GM10847 (cell line): Measurements from ENCODE around the gene BBS4.

Experiments
- POLR2A ChIP-seq: IDR thresholded peaks from 2 replicates; pipeline ENCODE4 v1.6.1; 2011; ENCODE audit not compliant: insufficient read length; ENCODE audit errors: extremely low read depth

The BBS4 gene

DNA sequence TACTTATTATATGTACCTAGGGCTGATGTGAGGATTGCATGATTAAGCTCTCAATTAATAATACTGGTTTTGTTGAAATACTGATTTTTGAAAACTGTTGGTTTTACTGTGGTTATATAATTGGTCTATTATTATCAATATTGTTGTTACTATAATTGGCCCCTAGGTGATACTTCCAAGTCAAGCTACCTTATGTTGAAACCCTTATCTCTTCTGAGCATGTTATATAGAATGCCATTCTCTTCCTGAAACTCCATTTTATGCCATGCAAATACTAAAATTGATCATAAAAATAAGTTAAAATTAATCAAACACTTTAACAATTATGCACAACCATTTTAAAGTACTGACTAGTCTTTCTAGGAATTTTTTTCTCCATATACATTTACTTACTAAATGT, 46.1 kb downstream of the BBS4 start:
- TF ChIP-seq POLR2A, result no peak

DNA sequence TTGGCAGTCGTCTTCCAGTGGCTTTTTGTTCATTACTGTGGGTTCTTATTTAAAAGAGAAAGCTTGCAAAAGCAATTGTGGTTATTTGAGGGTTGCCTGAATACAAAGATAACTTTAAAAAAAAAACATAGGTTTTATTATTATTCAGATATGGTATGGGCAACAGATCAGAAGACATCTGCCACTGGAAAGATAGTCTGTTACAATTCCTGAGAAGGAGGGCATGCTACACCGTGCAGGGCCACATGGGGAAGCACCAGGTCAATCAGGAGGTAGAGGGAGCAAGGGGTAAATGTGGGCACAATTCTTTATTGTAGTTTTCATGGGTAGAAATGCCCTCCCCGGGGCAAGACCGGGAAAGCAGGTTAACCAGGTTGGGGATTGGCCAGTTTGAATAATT, 46.5 kb downstream of the BBS4 start:
- TF ChIP-seq POLR2A, result no peak

DNA sequence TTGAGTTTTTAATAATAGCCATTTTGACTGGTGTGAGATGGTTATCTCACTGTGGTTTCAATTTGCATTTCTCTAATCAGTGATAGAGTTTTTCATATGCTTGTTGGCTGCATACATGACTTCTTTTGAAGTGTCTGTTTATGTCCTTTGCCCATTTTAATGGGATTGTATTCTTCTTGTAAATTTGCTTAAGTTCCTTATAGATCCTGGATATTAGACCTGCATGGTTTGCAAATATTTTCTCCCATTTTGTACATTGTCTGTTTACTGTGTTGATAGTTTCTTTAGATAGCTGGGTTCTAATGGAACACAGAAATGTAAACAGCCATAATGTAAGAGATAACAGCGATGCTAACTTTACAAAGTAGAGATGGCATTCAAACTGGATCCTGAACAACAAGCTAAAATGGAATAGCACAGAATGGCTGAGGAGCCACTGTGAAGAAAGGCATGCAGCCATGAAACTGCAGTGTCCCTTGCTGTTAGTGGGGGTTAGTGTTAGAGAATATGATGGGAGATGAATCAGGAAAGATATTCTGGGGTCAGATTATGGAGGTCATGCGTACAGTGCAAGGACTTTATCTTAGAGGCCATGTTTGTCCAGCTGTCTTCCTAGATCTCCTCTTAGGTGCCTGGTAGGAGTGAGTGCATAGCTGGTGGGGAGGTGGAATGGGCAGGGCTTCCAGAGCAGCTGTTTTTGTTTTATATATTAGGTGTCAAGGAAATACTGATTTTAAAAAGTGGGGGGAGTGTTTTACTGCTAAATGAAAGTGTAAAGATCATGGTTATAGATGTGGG, 48.1 kb downstream of the BBS4 start:
- TF ChIP-seq POLR2A, result no peak

- no peak for TF ChIP-seq POLR2A
These were observed 49.1 kb downstream of the BBS4 start for GRCh38 chr15:72735111-72735510.

GRCh38 chr15:72737061-72737460, 51.1 kb downstream of the BBS4 start:
- no peak for TF ChIP-seq POLR2A

- TF ChIP-seq POLR2A, result no peak
These were observed 51.7 kb downstream of the BBS4 start for GRCh38 chr15:72737723-72738122.

DNA sequence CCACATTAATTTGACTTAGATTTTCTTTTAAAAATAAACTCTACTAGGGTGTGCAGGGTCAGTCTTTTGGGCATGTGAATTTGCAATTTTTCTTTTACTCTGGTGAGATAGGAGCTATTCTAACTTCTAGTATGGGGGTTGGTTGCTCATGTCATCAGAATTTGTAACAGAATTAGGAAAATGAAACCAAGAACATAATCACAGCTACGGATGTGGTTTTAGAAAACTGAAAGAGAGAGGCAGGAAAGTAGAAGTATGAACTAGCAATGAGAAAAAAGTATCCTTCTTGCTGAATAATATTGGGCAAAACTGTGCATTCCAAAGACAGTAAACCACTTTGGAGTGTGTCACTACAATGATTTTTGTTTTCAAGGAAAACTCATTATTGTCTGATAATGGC, 54.2 kb downstream of the BBS4 start:
- no peak for TF ChIP-seq POLR2A

- TF ChIP-seq POLR2A, result no peak
These were observed 63.7 kb downstream of the BBS4 start for GRCh38 chr15:72749700-72750099.

DNA sequence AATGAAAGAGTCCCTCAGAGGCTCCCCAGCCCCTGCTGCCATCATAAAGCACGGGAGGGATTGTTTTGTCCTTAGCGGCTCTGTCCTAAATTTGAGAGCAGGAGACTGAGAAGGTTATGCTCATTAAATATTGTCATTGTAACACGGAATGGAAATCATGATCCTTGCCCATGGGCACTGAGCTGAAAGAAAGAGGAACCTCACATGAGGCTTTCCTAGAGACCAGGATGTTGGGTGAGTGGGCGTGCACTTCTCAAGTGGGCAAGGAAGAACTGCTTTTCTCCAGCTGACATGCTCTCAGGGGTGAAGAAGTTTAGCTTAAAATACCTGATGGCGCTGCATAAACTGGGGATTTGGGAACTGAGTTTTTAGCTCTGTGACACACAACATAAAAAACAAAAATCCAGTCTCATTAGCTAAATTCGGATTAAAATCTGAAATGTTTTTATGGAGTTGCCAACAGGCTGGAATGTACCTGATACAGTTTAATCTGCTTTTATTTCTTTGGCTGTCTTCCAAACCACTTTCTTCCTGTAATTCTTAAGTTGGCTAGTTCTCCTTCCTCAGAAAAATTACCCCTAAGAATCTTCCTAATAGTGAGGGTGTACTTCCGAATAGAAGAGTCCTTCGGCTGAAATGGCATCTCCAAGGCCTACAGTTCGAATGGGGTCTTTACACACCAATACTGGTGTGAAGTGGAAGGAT, 65.9 kb downstream of the BBS4 start:
- no peak for TF ChIP-seq POLR2A

DNA sequence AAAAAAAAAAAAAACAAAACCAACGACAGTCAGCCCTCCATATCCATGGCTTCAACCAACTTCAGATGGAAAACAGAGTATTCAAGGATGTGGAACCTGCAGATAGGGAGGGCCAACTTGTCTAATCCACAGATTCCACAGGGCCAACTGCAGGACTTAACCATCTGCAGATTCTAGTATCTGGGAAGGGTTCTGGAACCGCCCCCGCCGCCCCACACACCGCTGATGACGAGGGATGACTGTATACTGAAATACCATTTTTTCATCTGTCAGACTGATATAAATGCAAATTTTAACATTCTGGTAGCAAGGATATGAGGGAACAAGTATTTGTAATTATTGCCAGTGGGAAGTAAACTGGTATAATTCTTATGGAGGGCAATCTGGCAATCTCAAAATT, 68.1 kb downstream of the BBS4 start:
- no peak for TF ChIP-seq POLR2A

- no peak for TF ChIP-seq POLR2A
These were observed 72.2 kb downstream of the BBS4 start for GRCh38 chr15:72758182-72758581.

DNA sequence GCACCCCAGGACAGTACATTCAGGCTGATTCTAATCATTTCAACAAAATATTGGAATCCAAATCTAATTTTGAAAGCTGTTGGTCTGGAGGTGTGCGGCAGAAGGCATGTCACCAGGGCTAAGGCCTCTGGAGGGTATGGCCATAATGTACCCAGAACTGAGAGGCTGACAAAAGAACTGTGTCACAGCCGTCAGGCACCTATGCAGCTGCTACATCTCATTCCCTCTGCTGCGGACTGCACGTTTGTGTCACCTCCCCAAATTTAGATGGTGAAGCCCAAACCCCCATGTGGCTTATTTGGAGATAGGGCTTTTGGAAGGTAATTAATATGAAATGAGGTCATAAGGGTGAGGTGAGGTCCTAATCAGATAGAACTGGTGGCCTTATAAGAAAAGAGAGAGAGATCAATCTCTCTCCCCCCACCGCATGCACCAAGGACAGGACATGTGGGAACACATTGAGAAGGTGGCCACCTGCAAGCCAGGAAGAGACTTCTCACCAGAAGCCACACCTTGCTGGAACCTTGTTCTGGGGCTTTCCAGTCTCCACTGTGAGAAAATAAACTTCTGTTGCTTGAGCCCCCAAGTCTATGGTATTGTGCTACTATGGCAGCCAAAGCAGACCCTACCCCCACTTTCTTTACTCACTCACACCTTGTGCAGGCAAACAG, 74.7 kb downstream of the BBS4 start:
- TF ChIP-seq POLR2A, result no peak

GRCh38 chr15:72764656-72765055, 78.6 kb downstream of the BBS4 start:
- no peak for TF ChIP-seq POLR2A

DNA sequence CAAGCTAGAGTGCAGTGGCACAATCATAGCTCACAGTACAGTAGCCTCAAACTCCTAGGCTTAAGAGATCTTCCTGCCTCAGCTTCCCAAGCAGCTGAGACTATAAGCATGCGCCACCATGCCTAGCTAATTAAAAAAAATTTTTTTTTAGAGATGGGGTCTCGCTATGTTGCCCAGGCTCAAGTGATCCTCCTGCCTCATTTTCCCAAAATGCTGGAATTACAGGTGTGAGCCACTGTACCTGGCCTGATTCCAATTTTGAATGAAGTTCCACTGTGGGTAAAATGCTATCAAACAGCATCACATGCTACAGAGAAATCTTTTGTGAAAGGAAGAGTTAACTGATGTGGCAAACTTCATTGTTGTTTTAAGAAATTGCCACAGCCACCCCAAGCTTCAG, 80.0 kb downstream of the BBS4 start:
- no peak for TF ChIP-seq POLR2A

DNA sequence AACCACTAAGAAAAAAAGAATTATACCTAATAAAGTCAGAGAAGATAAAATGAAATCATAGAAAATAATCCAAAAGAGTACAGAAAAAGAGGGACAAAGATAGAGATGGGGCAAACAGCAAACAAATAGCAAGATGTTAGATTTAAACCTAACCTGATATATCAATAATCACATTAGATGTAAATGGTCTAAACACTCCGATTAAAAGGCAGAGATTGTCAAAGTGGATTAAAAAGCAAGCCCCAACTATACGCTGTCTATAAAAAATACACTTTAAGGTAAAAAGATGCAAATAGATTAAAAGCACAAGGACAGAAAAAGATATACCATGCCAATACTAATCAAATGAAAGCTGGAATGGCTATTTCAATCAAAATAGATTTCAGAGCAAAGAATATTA, 80.8 kb downstream of the BBS4 start:
- TF ChIP-seq POLR2A, result no peak

DNA sequence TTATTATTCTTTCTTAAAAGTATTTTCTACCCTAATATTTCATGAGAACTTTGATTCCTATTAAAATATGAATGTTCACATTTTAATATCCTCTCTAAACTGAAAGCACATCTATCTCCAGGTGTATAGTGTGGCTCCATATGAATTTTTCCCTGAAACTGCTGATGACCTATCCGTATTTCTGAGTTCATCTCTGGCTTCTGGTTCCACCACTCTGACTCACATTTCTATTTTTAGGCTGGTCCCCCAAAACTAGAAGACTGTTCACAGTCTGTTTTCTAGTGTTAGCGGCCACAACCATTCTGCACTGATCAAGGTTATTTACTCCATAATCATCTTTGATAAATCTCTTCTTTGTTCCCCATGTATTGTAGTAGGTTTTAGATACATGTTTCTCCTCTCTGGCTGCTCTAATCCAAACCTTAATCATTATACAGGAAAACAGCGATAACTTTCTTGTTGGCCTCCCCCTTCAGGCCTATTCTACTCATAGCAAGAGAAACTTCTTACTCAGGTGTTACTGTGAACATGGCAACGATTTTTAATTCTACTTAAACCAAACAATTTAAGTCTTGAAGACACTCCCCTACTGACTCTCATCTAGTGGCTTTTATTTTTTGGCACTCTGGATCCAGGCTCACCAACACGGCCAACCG, 84.8 kb downstream of the BBS4 start:
- TF ChIP-seq POLR2A, result no peak
